Measurements from ENCODE around the gene CYP19A1.
"Not testable (repeated sequence)": the region's sequence is repeated elsewhere in the genome, so short reads cannot be mapped to it uniquely, and the experiment has no call there.

Gene CYP19A1

GRCh38 chr15:51198701-51199232 is 139.6 kb downstream of the CYP19A1 start:
- FAIRE-seq (no peak), DNase-seq (ENCODE audit: insufficient read length, low spot score) (no peak)
- TF ChIP-seq POLR2A (IDR thresholded peaks at IDR 0.05; ENCODE audit: low read depth, low read length), result no peak

- FAIRE-seq, result no peak
- no peak for TF ChIP-seq POLR2A (IDR thresholded peaks at IDR 0.05; ENCODE audit: low read depth, low read length)
These were observed 142.9 kb downstream of the CYP19A1 start for GRCh38 chr15:51195459-51195858.

GRCh38 chr15:51193979-51194378 is 144.4 kb downstream of the CYP19A1 start:
- FAIRE-seq, result no peak
- DNase-seq (ENCODE audit: insufficient read length, low spot score), result no peak
- no peak for TF ChIP-seq POLR2A (IDR thresholded peaks at IDR 0.05; ENCODE audit: low read depth, low read length)

More at GRCh38 chr15:51195459-51195858, 142.9 kb downstream of the CYP19A1 start:
- no peak for DNase-seq (ENCODE audit: insufficient read length, low spot score)

GRCh38 chr15:51193526-51193925 is 144.9 kb downstream of the CYP19A1 start:
- TF ChIP-seq POLR2A (IDR thresholded peaks at IDR 0.05; ENCODE audit: low read depth, low read length), result no peak
- no peak for FAIRE-seq
- no peak for DNase-seq (ENCODE audit: insufficient read length, low spot score)

GRCh38 chr15:51192521-51193280 is 145.7 kb downstream of the CYP19A1 start:
- FAIRE-seq, result no peak
- no peak for TF ChIP-seq POLR2A (IDR thresholded peaks at IDR 0.05; ENCODE audit: low read depth, low read length)
- DNase-seq (ENCODE audit: insufficient read length, low spot score), result peak; percentile 51

GRCh38 chr15:51191766-51192165 is 146.6 kb downstream of the CYP19A1 start:
- TF ChIP-seq POLR2A (IDR thresholded peaks at IDR 0.05; ENCODE audit: low read depth, low read length), result no peak
- no peak for DNase-seq (ENCODE audit: insufficient read length, low spot score)
- no peak for FAIRE-seq

- no peak for FAIRE-seq
- no peak for DNase-seq (ENCODE audit: insufficient read length, low spot score)
- no peak for TF ChIP-seq POLR2A (IDR thresholded peaks at IDR 0.05; ENCODE audit: low read depth, low read length)
These were observed 147.2 kb downstream of the CYP19A1 start for GRCh38 chr15:51191072-51191670.

GRCh38 chr15:51190424-51191068 is 147.8 kb downstream of the CYP19A1 start:
- FAIRE-seq (no peak), DNase-seq (ENCODE audit: insufficient read length, low spot score) (no peak)
- TF ChIP-seq POLR2A (IDR thresholded peaks at IDR 0.05; ENCODE audit: low read depth, low read length), result no peak

- FAIRE-seq (no peak), DNase-seq (ENCODE audit: insufficient read length, low spot score) (no peak)
- no peak for TF ChIP-seq POLR2A (IDR thresholded peaks at IDR 0.05; ENCODE audit: low read depth, low read length)
These were observed 148.6 kb downstream of the CYP19A1 start for GRCh38 chr15:51189669-51190385.

- not testable (repeated sequence) for FAIRE-seq; DNase-seq (ENCODE audit: insufficient read length, low spot score)
These were observed 149.6 kb downstream of the CYP19A1 start for GRCh38 chr15:51188791-51189190.

- TF ChIP-seq POLR2A (IDR thresholded peaks at IDR 0.05; ENCODE audit: low read depth, low read length), result no peak
- DNase-seq (ENCODE audit: insufficient read length, low spot score) (no peak), FAIRE-seq (no peak)
These were observed 151.5 kb downstream of the CYP19A1 start for GRCh38 chr15:51186891-51187290.

- no peak for TF ChIP-seq POLR2A (IDR thresholded peaks at IDR 0.05; ENCODE audit: low read depth, low read length)
- FAIRE-seq, result no peak
These were observed 152.2 kb downstream of the CYP19A1 start for GRCh38 chr15:51186181-51186705.

More at GRCh38 chr15:51186181-51186705, 152.2 kb downstream of the CYP19A1 start:
- no peak for DNase-seq (ENCODE audit: insufficient read length, low spot score)

All from H54 (cell line).